GM18868 (cell line): Measurements from ENCODE around the gene CNTN5.
A peak's percentile ranks its signal among the peaks of the same experiment; 100 is the strongest.

Experiments
- ATAC-seq: cut with Tn5 transposase; IDR thresholded peaks from one replicate; pipeline ENCODE4 v1.9.1; 2021; ENCODE audit warnings: mild to moderate bottlenecking, moderate library complexity; ENCODE audit not compliant: unreplicated experiment

CNTN5 gene

GRCh38 chr11:100013011-100013410 is 992.3 kb downstream of the CNTN5 start:
- no peak for ATAC-seq

GRCh38 chr11:100031973-100032372 is 1011.2 kb downstream of the CNTN5 start:
- ATAC-seq: peak; percentile 92

DNA sequence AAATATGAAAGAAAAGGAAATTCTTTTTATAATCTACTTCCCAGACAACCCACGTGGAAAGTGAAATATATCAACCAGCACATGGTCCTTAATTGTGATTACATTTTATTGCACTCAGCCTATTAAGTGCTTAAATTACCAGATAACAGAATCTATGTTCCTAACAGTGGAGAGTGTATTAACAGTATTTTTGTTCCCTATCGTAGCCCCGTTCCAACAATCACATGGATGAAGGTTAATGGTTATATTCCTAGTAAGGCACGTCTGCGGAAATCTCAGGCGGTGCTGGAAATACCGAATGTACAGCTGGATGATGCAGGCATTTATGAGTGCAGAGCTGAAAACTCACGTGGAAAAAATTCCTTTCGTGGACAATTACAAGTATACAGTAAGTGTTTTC is 1040.3 kb downstream of the CNTN5 start:
- no peak for ATAC-seq

- no peak for ATAC-seq
Measured at GRCh38 chr11:100066399-100066798, 1045.7 kb downstream of the CNTN5 start.

DNA sequence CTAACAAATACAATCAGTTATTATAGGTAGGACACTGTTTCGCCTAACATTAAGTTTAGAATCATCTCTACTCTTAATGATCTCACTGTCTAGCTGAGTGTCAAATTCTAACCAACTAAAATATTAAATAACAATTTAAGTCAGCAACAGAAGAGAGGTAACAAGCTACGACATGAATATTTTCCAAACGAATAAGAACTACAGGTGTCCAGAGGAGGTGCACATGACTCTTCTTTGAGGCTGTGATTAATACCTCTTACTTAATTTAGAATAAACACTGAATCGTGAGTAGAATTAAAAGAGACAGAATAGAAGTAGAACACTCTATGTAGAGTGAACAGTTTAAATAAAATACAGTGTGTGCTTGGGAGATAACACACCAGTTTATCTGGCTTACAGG is 1047.4 kb downstream of the CNTN5 start:
- no peak for ATAC-seq

GRCh38 chr11:100072131-100072530 is 1051.4 kb downstream of the CNTN5 start:
- ATAC-seq: no peak

DNA sequence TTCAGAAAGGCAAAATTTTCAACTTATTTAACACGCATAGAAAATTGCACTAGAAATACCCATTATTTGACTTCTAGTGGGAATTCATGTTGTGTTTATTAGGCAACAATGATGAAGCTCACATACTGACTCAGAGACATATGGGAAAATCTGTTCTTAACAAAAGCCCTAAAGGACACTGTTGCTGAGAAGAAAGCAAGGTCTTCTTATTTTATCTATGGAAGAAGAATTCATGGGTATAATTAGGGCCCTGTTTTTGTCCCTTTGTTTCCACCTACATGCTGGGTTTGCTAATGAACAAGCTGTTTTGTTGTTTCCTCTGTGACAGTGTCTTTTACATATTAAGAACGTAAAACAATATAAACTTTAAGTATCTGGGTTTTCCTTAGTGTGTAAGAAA is 1059.6 kb downstream of the CNTN5 start:
- no peak for ATAC-seq

DNA sequence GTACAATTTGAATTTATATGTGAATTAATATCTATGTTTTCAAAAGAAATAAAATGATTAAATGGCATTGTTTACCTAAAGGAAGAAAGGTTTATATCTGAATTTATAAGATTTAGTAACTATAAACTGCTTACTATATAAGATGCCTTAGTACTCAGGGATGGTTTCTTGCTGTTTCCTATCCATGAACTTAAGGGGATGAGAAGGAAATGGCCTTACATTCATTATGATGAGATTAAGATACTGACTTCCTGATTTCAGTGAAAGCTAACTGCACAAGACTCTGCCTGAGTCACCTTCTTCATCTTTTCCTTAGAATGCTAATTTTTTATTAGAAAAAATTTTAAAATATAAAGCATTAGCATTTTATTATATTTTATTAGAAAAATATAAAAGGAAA is 1060.1 kb downstream of the CNTN5 start:
- ATAC-seq: no peak

DNA sequence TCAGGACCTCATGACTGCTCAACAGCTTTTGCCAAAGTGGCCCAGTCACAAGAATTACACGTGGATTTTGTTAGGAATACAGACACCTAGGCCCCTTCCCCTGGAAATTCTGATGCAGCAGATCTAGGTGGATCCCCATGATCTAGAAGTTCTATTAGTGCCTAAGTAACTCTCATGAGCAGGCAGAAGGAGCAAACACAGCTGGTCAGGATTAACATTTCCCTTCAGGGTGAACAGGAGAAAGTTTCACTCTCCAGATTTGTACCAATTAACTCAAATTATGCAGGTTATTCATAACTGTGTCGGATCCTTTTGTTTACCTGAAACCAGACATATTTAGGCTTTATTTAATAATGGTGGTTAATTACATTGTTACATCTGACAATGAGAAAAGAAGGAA is 1072.9 kb downstream of the CNTN5 start:
- no peak for ATAC-seq

GRCh38 chr11:100094121-100094865 is 1073.5 kb downstream of the CNTN5 start:
- ATAC-seq: no peak

GRCh38 chr11:100095809-100096208 is 1075.1 kb downstream of the CNTN5 start:
- no peak for ATAC-seq

- no peak for ATAC-seq
Measured at GRCh38 chr11:100098560-100098959, 1077.8 kb downstream of the CNTN5 start.

- ATAC-seq: no peak
Measured at GRCh38 chr11:100105255-100105981, 1084.7 kb downstream of the CNTN5 start.

GRCh38 chr11:100105982-100106358 is 1085.2 kb downstream of the CNTN5 start:
- ATAC-seq: no peak

DNA sequence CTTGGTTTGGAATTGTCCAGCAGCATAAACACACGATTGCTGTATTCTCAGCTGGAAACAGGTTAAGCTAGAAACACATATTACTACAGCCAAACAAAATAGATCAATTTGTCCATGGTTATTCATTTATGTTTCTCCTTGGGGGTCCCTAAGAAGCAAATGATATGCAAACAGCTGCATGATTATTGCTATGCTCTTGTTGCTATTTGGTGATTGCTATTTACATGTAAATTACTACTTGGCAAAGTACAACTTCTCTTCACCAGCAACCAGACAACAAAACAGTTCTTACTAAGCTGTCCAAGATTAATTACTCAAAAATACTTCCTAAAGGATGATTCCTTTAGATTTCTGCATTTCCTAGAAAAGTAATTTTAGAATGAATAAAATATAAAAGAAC is 1098.4 kb downstream of the CNTN5 start:
- no peak for ATAC-seq

DNA sequence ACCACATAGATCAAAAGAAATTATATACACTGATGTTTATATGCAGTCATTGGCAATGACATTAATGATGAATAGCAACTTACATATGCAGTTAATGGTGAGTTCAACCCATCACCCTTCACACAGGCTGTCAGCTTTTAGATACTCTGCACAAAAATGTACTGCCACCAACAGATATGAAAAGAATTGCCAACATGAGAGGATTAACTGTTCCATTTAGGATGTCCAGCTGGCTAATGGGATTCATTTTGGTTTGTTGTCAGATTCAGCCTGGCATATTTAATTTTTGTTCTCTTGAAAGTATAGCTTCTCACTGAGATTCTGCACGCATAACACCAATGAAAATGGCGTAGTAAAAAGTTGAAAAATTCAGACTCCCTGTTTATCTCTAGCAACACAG is 1112.4 kb downstream of the CNTN5 start:
- ATAC-seq: no peak

GRCh38 chr11:100141201-100141600 is 1120.5 kb downstream of the CNTN5 start:
- no peak for ATAC-seq

GRCh38 chr11:100151944-100152343 is 1131.2 kb downstream of the CNTN5 start:
- ATAC-seq: no peak

- no peak for ATAC-seq
Measured at GRCh38 chr11:100152766-100153165, 1132.0 kb downstream of the CNTN5 start.

DNA sequence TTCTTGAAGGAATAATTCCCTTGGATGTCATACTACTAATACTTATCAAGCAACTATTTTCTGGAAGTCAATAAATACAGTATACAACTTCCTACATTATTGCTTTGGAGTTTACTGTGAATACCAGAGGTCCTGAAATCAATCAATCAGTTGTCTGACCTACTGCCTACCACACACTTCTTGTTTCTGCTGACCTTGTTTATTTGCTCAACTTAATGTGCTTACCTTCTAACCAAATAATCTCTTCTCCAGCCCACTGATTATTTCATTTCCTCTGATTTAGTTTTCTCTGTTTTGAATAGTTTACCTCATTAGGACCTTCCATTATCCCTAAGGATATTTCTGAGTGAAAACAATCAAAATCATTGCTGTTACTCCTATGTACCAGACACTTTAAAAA is 1142.7 kb downstream of the CNTN5 start:
- no peak for ATAC-seq

DNA sequence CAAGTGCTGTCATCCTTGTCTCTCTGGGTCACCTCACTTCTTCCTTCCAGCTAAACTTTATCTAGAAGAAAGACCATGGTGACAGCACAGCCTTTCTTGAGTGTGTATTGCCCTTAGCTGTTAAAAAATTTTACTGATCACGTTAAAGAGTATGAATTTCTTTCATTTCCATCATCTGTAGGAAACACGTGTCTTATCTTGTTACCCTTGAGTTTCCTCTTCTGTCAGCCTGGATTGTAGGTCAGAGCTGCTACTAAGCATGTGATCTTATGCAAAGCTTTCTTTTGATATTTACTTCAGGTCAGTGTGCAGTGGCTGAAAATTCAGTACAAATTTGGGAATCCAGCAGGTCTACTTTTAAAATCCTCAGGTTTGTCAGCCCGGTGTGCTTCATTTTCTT is 1154.1 kb downstream of the CNTN5 start:
- ATAC-seq: no peak

GRCh38 chr11:100176456-100176855 is 1155.7 kb downstream of the CNTN5 start:
- ATAC-seq: no peak

GRCh38 chr11:100177651-100178050 is 1156.9 kb downstream of the CNTN5 start:
- ATAC-seq: no peak
